Right kidney (tissue), 1 donor: ENCODE measurements around the gene CD9.

Source experiments
- DNase-seq: peaks from one replicate; pipeline ENCODE4 v3.0.0-alpha.2; 2016

Gene CD9

DNA sequence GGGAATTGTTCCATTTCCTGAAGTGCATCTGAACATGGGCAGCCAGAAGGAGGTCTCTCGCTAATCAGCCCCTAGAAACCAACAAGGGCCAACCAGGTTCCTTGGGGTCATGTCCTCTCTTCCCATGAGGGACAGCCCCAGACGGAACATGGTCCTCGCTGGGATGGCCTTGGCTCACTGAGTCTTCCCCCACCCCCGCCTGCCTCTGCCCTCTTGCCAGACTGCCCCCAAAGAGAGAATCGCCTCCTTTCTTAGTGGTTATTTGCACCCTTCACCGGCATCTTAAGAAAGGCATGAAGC, 36.4 kb downstream of the CD9 start:
- no peak for DNase-seq

DNA sequence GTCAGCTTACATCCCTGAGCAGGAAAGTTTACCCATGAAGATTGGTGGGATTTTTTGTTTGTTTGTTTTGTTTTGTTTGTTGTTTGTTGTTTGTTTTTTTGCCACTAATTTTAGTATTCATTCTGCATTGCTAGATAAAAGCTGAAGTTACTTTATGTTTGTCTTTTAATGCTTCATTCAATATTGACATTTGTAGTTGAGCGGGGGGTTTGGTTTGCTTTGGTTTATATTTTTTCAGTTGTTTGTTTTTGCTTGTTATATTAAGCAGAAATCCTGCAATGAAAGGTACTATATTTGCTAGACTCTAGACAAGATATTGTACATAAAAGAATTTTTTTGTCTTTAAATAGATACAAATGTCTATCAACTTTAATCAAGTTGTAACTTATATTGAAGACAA, 37.6 kb downstream of the CD9 start:
- DNase-seq, result no peak

DNA sequence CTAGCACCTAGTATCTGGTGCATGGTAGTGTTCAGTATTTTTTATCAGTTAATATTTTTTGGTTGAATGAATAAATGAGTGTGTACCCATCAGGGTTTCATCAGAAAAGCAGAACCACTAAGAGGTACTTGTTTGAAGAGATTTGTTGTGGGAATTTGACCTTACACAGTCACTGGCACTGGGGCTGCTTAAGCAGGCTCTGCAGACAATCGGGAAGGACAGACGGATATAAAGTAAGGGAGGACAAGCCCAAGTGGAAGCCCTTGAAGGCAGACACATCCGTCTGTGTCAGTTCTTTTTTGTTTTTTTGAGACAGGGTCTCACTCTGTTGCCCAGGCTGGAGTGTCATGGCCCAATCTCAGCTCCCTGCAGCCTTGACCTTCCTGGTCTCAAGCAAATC, 38.7 kb downstream of the CD9 start:
- no peak for DNase-seq

DNA sequence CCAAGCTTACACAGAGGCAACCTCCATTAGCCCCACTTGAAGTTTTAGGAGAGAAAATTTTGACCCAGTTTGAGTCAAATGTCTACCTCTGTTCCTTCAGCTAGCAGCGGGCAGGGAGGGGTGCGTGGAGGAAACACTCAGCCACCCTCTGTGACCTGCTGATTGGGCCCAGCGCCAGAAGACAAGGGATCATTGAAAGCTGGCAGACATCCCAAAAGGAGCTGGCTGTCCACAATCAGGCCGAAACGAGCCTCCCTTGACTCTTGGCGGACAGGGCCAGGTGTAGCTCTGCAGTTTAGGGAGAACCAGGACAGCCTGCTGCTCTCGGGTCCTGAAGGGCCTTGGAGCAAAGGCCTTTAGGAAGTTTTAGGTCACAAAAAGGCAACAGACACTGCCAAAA, 41.3 kb downstream of the CD9 start:
- no peak for DNase-seq

- DNase-seq, result no peak
Measured at GRCh38 chr12:6249580-6249979, 49.4 kb downstream of the CD9 start.

GRCh38 chr12:6250343-6250742, 50.1 kb downstream of the CD9 start:
- no peak for DNase-seq

GRCh38 chr12:6253278-6253677, 53.1 kb downstream of the CD9 start:
- DNase-seq, result no peak

DNA sequence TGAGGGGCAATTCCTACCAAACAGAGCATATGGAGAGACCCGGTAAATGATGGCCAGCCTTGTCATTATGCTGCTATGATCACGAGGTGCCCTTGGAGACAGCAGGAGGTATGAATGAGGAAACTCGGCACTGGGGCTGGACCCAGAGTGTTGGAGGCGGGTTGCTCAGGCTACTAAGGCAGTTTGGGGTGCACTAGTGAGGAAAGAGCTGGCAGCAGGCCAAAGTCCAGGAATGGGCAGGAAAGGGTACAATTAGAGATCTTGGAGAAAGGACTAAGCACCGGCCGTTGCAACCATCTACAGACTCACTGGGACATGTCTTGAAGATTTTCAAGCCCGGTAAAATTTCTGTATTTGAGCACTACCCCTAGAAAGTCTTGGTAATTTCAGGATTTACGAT, 54.3 kb downstream of the CD9 start:
- no peak for DNase-seq

GRCh38 chr12:6257007-6257406, 56.8 kb downstream of the CD9 start:
- DNase-seq, result no peak

DNA sequence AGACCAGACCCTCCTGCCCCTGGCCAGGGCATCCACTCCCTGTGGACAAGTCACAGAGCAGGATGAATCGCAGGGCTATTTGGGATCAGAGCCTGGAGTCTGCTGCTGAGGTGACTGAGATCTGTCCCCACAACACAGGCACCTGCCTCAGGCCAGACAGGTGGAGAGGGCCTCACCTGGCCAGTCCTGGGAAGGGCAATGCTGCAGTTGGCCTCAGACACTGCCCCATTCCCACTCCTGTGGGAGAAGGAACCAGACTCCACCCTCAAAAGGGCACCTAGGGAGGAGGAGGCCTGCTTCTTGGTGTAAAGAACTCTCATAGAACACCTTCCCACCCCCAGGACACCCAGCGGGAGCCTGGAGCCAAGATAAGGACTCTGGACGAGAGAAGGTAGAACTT, 62.0 kb downstream of the CD9 start:
- no peak for DNase-seq

DNA sequence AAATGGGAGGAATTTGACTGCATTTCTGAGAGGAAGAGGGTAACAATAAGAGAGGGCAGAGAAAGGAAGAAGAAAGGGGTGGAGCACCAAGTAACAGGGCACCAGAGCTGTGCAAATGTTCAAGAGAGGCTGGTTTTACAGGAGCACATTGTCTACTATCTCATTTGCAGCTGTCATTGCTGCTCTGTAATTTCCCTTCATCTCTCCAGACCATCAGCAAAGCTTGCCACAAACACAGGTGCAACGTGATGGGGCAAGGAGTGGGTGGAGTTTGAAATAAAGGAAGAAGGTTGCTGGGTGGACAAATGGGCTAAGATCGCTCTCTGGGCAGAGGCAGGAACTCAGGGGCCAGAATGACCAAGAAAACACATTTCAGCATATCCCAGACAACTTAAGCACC, 62.4 kb downstream of the CD9 start:
- no peak for DNase-seq

DNA sequence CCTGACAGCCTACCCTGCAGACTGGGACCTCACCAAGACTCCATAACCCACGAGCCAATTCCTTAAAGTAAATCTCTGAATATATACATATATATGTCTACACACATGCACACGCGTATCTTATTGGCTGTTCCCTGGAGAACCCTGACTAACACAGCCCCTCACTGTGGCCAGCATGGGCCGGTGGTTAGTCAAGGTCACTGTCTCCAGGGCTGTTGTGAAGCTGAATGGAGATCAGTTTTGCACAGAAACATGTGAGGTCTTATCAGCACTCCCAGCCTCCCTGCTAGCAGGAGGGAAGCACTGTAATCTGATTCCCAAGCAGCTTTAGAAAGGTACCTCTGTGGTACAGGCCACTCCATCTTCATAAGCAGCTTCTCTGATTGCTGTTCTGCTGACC, 63.7 kb downstream of the CD9 start:
- no peak for DNase-seq

- DNase-seq, result no peak
Measured at GRCh38 chr12:6264402-6265037, 64.3 kb downstream of the CD9 start.

GRCh38 chr12:6265038-6265405, 64.8 kb downstream of the CD9 start:
- no peak for DNase-seq

DNA sequence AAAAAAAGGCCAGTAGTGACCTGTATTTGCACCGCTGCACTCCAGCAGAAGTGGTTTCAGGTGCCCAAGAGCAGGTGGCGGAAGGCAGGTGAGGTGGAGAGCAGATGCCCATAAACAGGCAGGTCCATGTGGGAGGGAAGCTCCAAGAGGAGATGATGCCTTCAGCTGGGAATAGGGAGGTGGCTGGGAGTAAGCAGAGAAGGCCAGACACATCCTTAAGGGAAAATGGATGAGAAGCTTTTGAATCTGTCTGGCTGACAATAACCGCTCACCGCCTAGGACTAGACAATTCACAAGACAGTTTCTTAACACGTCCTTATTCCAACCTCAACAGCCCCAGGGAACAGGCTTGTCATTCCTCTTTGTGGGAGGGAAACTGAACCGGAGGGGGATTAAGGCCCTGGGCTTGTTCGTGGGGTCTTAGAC, 66.4 kb downstream of the CD9 start:
- no peak for DNase-seq

- peak; percentile 56 for DNase-seq
Measured at GRCh38 chr12:6266971-6267721, 66.9 kb downstream of the CD9 start.

GRCh38 chr12:6268484-6269157, 68.4 kb downstream of the CD9 start:
- DNase-seq, result no peak

DNA sequence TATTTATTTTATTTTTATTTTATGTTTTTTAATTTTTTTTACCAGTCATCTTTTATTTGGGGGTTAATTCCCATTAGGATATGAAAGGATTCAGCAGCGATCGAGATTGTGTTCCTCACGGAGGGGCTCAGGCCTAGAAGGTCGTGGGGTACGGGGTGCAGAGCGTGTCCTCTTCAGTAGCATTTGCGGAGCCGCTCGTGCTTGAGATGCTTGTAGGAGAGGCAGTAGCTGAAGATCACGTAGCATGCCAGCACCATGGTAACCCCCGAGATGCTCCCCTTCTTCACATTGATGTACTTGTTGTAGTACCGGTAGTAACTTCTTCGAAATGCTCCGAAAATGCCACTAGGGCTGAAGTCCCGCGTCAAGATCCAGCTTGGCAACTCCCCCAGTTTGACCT, 69.8 kb downstream of the CD9 start:
- no peak for DNase-seq

DNA sequence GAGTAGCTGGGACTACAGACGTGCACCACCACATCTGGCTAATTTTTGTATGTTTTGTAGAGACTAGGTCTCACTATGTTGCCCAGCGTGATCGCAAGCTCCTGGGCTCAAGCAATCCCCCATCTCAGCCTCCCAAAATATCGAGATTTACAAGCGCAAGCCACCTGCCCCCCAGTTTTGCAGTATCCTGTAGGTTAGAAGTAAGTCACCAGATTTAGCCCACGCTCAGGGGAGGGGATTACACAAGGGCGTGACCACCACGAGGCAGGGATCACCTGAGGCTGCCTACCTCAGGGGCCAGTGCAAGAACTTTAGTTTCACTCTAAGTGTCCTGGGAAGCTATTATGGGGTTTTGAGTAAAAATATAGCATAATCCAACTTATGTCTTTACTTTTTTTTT, 71.1 kb downstream of the CD9 start:
- DNase-seq, result no peak

- no peak for DNase-seq
Measured at GRCh38 chr12:6272300-6273204, 72.4 kb downstream of the CD9 start.

GRCh38 chr12:6273205-6273540, 73.0 kb downstream of the CD9 start:
- DNase-seq, result peak; percentile 67

- no peak for DNase-seq
Measured at GRCh38 chr12:6273541-6274230, 73.5 kb downstream of the CD9 start.
